Cerebellar cortex (tissue), 1 donor: ENCODE data around the gene MACROD2.
"Not testable (repeated sequence)": the region's sequence is repeated elsewhere in the genome, so short reads cannot be mapped to it uniquely, and the experiment has no call there.

Source experiments
- DNase-seq: peaks from one replicate; pipeline ENCODE4 v3.0.0-alpha.2; 2015; ENCODE audit warnings: low spot score

The MACROD2 gene

DNA sequence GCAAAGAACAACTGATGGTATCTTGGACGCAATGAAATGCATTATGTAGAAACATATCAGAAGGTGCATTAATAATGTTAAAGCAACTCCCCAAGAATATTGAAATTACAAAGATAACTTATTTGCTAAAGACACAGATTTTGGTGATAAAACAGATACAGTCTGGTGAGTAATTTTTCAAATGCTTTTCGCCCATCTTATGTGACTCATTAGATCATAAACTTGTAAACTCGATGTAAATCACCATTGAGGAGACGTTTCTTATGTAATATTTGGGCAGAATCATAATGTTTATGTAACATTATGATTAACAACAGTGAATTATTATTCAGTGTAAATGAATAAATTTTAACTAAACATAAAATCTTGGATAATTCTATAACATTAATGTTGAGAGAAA, 1969.8 kb downstream of the MACROD2 start:
- no peak for DNase-seq

DNA sequence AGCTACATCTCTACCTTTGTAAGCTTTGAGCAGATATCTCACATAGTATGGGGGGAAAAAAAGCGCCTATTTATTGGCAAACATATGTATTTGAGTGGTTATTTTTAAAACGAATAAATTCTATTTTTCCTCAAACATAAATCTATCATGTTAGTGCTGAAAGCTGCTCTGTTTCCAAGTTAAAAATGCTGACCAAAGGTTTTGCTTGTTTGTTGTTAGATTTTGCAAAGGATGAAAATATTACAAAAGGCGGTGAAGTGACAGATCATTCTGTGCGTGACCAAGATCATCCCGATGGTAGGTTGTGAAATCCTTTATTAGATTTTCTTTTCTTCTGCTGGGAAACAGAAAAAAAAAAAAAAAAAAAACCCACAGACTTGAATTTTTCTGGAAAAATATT, 1972.0 kb downstream of the MACROD2 start:
- DNase-seq, result no peak

DNA sequence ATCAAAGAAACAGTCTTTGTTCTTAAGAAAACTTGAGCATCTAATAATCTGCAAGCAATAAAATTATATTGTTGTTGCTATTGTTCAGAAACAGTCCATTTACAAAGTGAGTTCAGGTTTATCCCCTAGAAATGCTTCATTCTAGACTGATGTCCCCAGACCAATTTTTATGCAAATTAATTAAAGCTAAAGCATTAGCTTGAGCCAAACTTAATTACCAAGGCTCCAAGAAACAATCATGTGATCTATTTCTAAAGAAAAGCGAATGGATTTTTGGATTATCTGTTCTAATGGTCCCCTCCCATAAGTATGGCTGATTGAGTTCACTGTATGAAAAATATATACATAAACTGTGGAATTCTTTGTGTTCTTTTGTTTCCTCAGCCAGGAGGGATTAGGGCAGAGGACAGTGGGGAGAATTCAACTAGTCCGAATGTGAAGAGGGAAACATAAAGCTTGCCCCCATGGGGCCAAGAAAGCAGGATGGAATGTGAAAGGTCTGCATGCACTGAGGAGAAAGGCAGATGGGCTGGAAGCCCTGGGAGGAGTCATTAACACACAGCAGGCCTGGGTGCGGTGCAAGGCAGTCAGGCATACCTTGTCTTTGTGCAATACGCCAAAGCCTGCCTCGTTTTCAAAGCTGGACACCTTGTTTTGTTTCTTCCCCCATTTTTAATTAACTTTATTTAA, 1980.9 kb downstream of the MACROD2 start:
- DNase-seq, result peak; percentile 63

DNA sequence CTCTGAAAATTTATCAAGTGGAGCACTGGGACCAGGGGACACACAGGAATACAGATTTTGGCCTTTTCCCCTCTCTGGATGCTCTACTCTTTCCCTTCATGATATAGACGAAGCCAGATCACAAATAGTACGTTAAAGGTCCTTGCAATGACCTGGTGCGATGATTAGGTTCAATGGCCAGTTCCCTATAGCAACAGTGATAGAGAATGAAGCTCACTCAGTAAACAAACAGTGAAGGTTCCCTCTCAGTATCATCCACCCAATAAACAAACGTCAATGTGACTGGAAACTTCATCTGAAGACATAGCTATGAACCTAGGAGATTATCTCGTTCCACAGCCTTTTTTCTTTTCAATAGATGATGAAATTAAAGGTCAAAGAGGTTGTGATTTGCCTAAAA, 1981.7 kb downstream of the MACROD2 start:
- DNase-seq, result no peak

DNA sequence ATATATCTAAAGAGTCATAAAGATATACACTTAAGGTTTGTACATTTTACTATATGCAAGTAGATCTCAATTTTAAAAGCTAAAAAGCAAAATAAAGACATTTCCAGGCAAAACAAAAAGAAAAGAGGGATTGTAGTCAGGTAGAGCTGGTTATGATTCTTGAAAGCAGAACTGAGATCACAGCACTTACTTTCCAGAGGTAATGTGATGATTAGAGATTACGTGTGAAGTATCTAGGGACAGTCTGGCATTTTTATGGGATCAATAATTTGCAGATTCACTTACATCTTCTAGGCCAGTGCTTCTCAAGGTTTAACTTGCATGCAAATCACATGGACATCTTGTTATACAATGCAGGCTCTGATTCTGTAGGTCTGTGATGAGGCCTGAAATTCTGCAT, 1982.4 kb downstream of the MACROD2 start:
- DNase-seq, result no peak

DNA sequence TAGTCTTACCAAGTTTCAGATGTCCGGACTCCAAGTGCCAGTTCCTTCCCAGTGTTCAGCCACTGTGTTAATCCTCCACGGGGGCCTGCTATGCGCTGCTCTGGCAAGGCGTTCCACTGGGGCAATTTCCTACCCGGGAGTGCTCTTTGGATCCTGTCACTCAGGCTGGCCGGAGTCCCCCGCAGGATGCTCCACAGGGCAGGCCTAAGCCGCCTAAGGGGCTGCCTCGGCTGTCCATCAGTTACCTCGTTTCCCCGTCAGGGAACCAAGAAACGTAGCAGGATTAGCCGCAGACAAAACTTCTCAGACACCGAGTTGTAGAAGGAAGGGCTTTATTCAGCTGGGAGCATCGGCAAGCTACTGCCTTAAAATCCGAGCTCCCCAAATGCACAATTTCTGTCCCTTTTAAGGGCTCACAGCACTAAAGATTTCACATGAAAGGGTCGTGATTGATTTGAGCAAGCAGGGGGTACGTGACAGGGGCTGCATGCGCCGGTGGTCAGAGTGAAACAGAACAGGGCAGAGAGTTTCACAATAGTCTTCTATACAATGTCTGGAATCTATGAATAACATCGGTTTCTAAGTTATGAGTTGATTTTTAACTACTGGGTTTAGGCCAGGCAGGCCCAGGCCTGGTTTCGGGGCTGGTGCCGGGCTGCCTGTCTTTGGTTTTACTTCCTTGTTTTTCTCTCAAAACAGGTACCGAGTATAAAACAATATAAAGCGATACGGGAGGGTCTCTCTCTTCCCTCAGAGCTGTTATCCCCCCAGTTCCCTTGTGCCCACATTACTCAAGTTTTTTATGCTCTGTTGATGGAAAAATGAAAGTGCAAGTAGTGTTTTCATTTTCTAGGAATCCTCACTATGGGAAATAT, 1990.4 kb downstream of the MACROD2 start:
- not testable (repeated sequence) for DNase-seq

DNA sequence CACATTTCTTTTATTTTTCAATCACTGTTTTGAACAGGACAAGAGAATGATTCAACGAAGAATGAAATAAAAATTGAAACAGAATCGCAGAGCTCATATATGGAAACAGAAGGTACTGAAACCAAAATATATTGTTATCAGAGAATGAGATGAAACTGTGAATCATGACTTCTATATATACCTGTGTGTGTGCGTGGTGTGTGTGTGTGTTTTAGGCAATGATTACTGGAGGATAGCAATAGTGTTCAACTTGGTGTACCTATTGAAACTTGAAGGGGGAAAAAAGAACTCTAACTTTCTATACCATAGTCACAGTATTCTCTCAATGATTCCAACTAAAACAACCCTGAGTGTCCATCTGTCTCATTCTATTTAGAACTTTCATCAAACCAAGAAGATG, 1991.4 kb downstream of the MACROD2 start:
- DNase-seq, result no peak

DNA sequence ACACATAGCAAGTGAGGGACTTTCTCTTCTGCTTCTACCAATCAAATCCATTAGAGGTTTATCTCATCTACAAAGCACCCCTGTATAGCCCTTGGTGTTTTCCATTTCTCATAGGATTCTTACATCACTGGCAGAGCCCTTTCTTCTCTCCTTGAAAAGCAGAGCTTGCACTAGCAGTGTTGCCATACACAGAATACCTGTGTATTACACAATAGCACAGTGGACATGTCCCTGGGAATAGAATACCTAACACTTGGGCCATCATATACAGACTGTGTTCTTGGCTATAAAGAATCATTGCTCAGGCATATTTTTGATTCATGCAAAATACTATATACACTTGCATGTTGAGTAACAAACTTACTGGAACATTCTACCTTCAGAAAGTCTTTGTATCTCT, 1996.0 kb downstream of the MACROD2 start:
- DNase-seq, result no peak

DNA sequence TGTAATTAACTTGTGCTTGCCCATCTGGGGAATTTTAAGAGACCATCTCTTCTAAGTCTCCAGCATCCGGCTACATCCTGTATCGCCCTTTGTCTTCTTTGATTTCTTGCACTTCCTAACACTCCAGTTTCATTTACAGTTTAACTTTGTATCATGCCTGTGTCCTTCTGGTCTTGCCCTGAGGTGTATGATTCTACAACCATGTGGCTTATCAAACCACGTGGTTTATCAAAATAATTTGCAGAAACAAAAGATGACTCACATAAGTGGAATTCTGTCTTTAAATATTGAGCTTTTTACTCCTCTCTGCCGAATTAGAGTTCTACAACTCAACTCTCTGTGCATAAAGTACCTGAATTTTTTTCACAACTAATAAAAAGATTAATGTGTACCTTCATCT, 1997.2 kb downstream of the MACROD2 start:
- DNase-seq, result no peak

DNA sequence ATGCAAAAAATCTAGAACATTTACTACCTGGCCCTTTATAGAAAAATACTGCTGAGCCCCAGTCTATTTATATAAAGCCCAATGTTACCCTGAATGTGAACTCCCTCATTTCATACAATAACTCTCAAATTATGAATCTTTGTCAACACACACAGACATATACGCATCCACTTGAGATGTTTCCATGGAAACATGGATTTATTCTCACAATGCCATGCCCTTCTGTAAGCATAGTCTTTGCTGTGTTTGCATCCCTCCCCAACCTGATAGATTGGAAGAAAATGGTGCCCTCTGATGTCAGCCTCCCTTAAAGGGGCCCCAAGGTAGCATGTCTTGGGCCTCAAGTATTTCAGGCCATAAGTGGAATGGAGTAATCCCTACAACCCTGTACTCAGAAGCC, 2004.8 kb downstream of the MACROD2 start:
- DNase-seq, result no peak

DNA sequence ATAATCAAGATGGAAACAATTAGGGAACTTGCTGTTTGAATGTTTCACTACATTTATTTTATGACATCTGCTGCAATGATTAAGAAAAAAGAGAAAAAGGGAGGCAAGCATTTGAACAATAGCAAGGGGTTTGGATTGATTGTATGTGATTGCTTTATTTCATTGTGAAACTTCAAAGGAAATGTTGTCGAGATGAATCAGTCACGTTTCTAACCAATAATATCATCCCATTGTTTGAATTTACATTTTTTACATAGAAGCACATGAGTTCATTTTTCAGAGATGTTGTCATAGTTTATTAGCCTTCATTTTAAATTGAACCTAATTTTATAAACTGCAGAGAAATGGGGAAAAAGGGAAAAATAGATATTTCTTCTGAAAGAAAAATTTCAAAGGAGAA, 2006.0 kb downstream of the MACROD2 start:
- no peak for DNase-seq

DNA sequence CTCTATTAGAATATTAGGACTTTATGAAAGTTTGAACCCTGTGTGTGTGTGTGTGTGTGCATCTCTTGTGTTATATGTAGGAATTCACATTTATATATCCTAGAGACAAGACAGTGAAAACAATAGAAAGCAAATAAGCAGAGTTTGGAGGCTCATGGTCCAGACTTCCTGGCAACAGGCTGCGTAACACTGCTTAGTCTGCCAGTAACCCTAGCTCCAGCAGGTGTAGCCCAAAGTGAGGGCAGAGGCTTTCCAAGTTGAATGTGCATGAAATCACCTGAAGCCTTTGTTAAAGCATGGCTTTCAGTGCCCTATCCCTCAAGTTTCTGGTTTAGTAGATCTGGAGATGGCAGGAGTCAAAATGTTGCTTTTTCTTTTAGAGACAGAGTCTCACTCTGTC, 2008.0 kb downstream of the MACROD2 start:
- peak; percentile 38 for DNase-seq

DNA sequence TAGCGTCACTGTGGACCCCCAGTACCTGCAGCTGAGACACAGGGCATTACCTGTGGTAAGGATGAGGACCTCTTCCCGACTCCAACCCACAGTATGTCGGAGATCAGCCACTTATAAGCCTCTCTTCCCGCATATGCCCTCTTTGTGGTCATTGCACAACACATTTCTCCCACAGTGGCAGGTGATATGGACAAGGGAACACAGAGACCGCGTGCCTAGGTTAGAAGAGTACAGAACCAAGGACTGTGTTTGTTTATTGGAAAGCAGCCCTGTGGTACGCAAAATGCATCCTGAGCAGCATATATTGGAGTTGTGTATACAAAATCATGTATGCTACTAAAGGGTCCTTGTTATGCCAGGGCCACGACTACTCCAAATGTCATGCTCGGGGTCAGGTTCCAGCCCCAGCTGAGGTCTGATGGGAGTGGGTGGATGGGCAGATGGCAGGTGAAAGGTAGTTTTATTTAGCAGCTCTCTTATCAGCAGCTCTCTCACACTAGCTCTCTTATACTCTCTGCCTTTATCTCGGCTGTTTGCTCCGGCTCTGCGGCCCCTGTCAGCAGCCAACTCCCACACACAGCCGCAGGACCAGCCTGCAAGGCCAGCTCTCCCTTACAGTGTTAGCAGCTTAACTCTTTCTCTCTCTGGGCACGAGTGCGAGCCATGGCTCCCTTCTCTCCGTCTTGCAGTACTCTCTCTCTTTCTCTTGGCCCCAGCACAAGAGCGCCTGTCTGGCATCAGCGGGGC, 2009.0 kb downstream of the MACROD2 start:
- DNase-seq, result peak; percentile 24

DNA sequence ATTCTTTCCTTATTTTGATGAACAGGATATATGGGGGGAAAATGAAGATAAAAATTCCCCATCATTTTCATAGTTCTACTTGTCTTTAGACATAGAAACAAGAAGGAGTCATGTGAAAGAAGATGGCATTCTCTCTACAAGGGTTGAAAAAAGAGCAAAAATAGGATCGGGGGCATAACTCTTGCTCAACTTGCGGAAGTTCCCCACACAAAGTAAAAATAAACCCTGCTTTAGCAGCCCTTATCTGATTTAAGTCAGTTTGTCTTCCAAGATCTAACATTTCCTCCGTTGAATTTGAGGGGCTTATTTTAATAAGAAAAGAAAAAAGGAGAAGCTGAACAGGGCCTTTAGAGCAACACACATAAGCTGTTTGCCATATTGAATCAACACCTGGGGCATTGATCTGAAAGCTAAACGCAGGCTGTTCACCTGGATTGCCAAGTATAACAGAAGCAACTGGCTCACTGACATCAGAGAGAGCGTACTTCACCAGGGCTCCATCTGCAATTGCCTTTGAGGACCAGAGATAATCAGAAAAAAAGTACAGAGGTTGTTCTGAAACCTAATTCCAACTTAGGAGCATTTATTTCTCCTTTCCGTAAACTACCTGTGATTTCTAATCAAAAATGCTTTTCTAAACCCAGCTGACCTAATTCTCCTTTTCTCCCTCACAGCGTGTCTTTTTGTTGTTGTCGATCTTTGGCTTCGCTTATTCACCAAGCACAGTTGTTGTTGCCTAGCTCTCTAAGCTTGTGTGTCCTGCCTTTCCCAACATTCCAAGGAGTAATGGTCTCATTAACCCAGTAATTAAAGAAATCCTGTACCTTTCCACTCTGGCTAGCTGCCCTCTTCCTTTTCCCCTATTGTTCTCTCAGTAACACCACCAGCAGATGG, 2010.0 kb downstream of the MACROD2 start:
- peak; percentile 93 for DNase-seq

DNA sequence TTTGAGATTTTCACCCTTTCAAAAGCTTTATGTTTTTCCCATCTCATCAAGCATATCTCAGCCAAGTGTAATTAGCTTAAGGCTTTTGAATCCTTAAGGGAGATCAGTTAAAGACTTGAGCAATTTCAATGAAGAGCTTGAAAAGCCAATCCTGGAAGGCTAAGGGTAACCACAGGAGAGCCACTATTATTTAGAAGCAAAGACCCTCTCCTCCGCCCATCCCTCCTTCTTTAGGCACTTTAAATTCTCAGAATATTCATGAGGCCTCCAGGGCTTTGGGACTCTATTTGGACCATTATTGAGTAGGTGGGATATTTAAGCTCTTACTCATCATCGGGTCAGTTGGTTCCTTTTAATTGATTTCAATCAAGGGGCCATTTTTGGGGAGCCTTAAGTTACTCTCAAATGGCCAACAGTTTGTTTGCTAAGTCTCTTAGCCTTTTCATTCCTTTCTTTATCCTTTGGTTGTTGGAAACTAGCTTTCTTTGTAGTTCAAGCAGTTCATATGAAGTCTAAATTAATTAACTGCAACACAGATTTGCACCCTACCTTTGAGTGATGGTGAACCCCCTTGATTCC, 2010.7 kb downstream of the MACROD2 start:
- DNase-seq, result no peak

DNA sequence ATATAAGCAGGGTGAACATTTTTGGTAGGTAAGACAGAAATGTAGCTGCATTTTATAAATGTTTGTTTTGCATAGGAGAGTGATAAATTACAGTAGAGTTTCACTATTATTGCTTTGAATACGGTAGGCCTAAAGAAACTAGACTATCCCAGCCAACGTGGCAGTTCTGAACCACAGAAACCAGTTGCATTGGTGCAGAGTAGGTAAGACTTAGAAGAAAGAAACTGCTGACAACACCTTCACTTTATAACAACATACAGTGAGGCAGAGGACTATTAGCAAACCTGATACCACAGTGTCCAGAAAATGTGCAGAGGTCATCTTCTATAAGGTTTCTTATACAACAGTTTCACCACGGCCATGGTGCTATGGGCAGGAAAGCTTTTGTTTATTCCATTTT, 2011.8 kb downstream of the MACROD2 start:
- no peak for DNase-seq

DNA sequence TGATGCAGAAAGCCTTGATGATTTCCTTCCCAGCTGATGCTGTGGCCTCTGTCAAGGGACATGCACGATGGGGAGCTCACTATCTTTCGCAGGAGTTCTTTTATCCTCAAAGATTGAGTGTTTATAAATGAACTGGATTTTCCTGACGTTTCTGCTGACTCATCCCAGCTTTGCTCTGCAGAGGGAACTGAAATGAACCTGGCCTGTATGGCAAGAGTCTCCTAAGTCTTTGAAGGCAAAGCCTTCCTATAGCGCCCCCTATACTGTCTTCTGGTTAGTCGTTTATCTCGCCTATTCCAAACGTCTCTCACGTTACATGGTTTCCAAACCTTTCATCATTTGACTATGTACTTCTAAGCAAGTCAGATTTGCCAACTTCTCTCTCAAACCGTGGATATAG, 2012.6 kb downstream of the MACROD2 start:
- DNase-seq, result no peak

DNA sequence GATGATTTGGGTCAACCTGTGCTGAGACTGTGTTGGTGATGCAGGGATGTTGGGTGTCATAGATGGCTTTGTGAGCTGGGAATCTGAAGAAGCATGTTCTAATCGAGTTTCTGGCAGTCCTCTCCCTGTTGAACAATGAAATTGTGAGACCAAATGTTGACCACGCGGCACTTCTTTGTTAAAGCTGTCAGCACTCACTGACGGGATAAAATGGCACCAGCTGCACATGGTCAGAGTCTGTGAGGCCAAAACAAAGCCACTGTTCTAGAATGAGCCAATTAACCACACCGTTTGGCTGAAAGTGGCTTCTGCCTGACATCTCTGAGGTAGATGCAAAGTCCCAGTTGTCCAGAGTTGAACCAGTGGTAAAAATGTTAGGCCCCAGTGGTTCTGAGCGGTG, 2015.7 kb downstream of the MACROD2 start:
- peak; percentile 80 for DNase-seq

DNA sequence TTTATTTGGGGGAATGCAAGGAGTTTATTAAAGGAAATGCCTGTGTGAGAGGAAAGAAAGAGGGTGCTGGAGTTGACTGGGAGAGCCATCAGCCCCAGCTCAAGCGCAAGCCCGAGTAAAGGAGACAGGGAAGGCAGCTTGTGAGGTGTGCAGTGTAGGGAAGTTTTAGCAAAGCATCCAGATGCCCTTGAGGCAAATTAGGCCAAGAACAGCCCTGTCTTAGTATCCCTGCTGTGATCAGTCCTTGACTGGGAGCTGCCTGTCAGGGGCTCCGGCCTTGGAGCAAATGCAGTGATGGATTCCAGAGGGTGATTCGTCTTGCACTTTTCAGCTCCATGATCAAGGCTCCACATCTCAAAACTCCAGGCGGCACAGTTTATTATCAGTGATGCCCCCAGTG, 2016.2 kb downstream of the MACROD2 start:
- no peak for DNase-seq

DNA sequence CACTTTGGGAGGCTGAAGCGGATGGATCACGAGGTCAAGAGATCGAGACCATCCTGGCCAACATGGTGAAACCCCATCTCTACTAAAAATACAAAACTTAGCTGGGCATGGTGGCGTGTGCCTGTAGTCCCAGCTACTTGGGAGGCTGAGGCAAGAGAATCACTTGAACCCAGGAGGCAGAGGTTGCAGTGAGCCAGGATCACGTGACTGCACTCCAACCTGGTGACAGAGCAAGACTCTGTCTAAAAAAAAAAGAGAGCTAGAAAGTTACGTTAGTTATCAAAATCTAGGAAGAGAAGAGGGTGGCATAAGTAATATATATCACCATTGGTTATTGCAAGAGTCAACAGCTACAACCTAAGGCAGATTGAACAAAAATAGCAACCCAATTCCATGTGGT, 2017.6 kb downstream of the MACROD2 start:
- DNase-seq, result not testable (repeated sequence)

DNA sequence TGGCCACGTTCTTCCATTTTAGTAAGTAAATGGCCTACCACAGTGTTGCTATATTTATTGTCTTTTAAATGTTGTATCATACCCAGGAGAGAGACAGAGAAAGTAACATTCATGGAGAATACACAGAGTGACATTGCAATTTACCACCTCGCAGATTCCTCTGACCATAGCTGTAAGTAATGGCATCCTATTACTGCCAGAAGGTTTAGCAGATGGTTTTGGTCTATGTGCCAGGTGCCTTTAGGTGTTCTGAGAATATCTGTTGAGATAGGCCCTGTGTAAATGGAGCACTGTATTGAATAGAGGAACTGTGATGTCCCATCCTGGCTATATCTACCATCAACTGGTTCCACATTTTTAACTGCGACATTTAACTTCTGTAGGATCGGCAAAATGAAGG, 2018.3 kb downstream of the MACROD2 start:
- peak; percentile 97 for DNase-seq
